Vagina (tissue), 2 donors: ENCODE data around the gene SORL1-AS1.

ENCODE experiments used
- POLR2AphosphoS5 ChIP-seq, 2 donors: sonication (generic); formaldehyde crosslinking; IDR thresholded peaks; one replicate each; pipeline ENCODE4 v1.9.0; 2017; ENCODE audit warnings: antibody characterized with exemption in 2 of 2, mild to moderate bottlenecking in 2 of 2, low read depth in 1 of 2; ENCODE audit not compliant: insufficient read depth in 1 of 2
- TF ChIP-seq, protein P1 (sequence below), 3 experiments: fragments of 450-650 bp in 2 of 3; fragments of 200-600 bp in 1 of 3; sonication (generic) in 1 of 3; IDR thresholded peaks; one replicate each; pipeline ENCODE4 v1.5.1; 2017 to 2019; ENCODE audit warnings: antibody characterized with exemption in 3 of 3, mild to moderate bottlenecking in 2 of 3, moderate library complexity in 2 of 3

DNA sequence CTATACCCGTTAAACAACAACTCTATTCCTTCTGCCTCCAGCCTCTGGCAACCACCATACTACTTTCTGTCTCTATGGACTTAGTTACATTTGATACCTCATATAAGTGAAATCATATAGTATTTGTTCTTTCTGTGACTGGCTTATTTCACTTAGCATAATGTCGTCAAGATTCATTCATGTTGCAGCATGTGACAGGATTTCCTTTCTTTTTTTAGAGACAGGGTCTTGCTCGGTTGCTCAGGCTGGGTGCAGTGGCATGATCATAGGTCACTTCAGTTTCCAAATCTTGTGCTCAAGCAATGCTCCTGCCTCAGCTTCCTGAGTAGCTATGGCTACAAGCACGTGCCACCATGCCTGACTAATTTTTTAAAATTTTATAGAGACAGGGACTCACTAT lies 30.1 kb downstream of the SORL1-AS1 start:
- TF ChIP-seq, protein P1, sequence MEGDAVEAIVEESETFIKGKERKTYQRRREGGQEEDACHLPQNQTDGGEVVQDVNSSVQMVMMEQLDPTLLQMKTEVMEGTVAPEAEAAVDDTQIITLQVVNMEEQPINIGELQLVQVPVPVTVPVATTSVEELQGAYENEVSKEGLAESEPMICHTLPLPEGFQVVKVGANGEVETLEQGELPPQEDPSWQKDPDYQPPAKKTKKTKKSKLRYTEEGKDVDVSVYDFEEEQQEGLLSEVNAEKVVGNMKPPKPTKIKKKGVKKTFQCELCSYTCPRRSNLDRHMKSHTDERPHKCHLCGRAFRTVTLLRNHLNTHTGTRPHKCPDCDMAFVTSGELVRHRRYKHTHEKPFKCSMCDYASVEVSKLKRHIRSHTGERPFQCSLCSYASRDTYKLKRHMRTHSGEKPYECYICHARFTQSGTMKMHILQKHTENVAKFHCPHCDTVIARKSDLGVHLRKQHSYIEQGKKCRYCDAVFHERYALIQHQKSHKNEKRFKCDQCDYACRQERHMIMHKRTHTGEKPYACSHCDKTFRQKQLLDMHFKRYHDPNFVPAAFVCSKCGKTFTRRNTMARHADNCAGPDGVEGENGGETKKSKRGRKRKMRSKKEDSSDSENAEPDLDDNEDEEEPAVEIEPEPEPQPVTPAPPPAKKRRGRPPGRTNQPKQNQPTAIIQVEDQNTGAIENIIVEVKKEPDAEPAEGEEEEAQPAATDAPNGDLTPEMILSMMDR (IDR thresholded peaks at IDR 0.05) = no peak
- no peak for TF ChIP-seq POLR2AphosphoS5 (IDR thresholded peaks at IDR 0.05; ENCODE audit: insufficient read depth in 1 of 2, low read depth in 1 of 2)
